Measurements from ENCODE around the gene IGSF9. TPM values are rescaled to one million over a fixed set of nuclear protein-coding genes. Genes with fewer than 3 reads are reported as not detected.

Gene IGSF9
- total RNA-seq, 2 donors from 2014 or later = 7.5 to 9.2 TPM

GRCh38 chr1:159916242-159917051 lies 29.0 kb downstream of the IGSF9 start:
- TF ChIP-seq CTCF (conservative IDR thresholded peaks at IDR 0.05) = no peak
- H3K36me3 Mint-ChIP-seq (ENCODE audit: low read depth) = peaks cover 33% of the 10 kb centered on the region
- DNase-seq = peak; percentile 90
- Histone ChIP-seq H3K4me3 (ENCODE audit: low read length) (peak overlapping the region; percentile 32), H3K4me1 (ENCODE audit: control insufficient read depth, insufficient read depth, low read length) (peaks cover 28% of the 10 kb centered on the region), H3K27ac (ENCODE audit: low read depth, low read length) (peak overlapping the region; percentile 27), H3K27me3 (ENCODE audit: control insufficient read depth, insufficient read depth, low read length, poor library complexity, severe bottlenecking) (no peaks in the 10 kb centered on the region), H3K9ac (ENCODE audit: extremely low read depth, low read length, poor library complexity, severe bottlenecking) (peak overlapping the region; percentile 55), H3K36me3 (ENCODE audit: control insufficient read depth, insufficient read depth, low read length) (peaks cover 51% of the 10 kb centered on the region), H3K9me3 (ENCODE audit: control insufficient read depth, low read length) (no peaks in the 10 kb centered on the region)
- peak overlapping the region; percentile 15 for H3K4me3 Mint-ChIP-seq
- H3K27me3 Mint-ChIP-seq (ENCODE audit: insufficient read depth) = no peaks in the 10 kb centered on the region
- peak overlapping the region; percentile 98 for H3K27ac Mint-ChIP-seq
- 44 to 76% methylated on average over 5 to 9 of the region's 9 CpGs for WGBS, 2 experiments (ENCODE audit: insufficient coverage in 1 of 2, insufficient read length in 1 of 2)
- H3K9me3 Mint-ChIP-seq = no peaks in the 10 kb centered on the region
- H3K4me1 Mint-ChIP-seq = peaks cover 67% of the 10 kb centered on the region

- peak overlapping the region; percentile 32 for H3K4me3 ChIP-seq (ENCODE audit: low read length)
- H3K9me3 ChIP-seq (ENCODE audit: control insufficient read depth, low read length) = no peaks in the 10 kb centered on the region
- 60 to 70% methylated on average over 2 to 5 of the region's 5 CpGs for WGBS, 2 experiments (ENCODE audit: insufficient coverage in 1 of 2, insufficient read length in 1 of 2)
- TF ChIP-seq CTCF (conservative IDR thresholded peaks at IDR 0.05) = no peak
- DNase-seq = peak; percentile 72
- Mint-ChIP-seq H3K4me1 (peaks cover 69% of the 10 kb centered on the region), H3K27ac (peak overlapping the region; percentile 98), H3K27me3 (ENCODE audit: insufficient read depth) (no peaks in the 10 kb centered on the region), H3K9me3 (no peaks in the 10 kb centered on the region), H3K36me3 (ENCODE audit: low read depth) (peaks cover 32% of the 10 kb centered on the region), H3K4me3 (peak overlapping the region; percentile 15)
- H3K27ac ChIP-seq (ENCODE audit: low read depth, low read length) = no peak overlapping the region
- peaks cover 34% of the 10 kb centered on the region for H3K4me1 ChIP-seq (ENCODE audit: control insufficient read depth, insufficient read depth, low read length)
- peaks cover 45% of the 10 kb centered on the region for H3K36me3 ChIP-seq (ENCODE audit: control insufficient read depth, insufficient read depth, low read length)
- no peaks in the 10 kb centered on the region for H3K27me3 ChIP-seq (ENCODE audit: control insufficient read depth, insufficient read depth, low read length, poor library complexity, severe bottlenecking)
- H3K9ac ChIP-seq (ENCODE audit: extremely low read depth, low read length, poor library complexity, severe bottlenecking) = peak overlapping the region; percentile 55
Measured at GRCh38 chr1:159915571-159916241, 29.7 kb downstream of the IGSF9 start.

GRCh38 chr1:159914252-159915018 lies 31.0 kb downstream of the IGSF9 start:
- Mint-ChIP-seq H3K36me3 (ENCODE audit: low read depth) (peaks cover 19% of the 10 kb centered on the region), H3K9me3 (no peaks in the 10 kb centered on the region), H3K27ac (peak overlapping the region; percentile 54), H3K4me1 (peaks cover 79% of the 10 kb centered on the region), H3K4me3 (no peak overlapping the region), H3K27me3 (ENCODE audit: insufficient read depth) (no peaks in the 10 kb centered on the region)
- 81 to 94% methylated on average over 9 to 10 of the region's 10 CpGs for WGBS, 2 experiments (ENCODE audit: insufficient coverage in 1 of 2, insufficient read length in 1 of 2)
- DNase-seq = peak; percentile 67
- Histone ChIP-seq H3K36me3 (ENCODE audit: control insufficient read depth, insufficient read depth, low read length) (peaks cover 32% of the 10 kb centered on the region), H3K27ac (ENCODE audit: low read depth, low read length) (no peak overlapping the region), H3K9me3 (ENCODE audit: control insufficient read depth, low read length) (no peaks in the 10 kb centered on the region), H3K4me1 (ENCODE audit: control insufficient read depth, insufficient read depth, low read length) (peaks cover 47% of the 10 kb centered on the region), H3K4me3 (ENCODE audit: low read length) (no peak overlapping the region), H3K9ac (ENCODE audit: extremely low read depth, low read length, poor library complexity, severe bottlenecking) (no peak overlapping the region), H3K27me3 (ENCODE audit: control insufficient read depth, insufficient read depth, low read length, poor library complexity, severe bottlenecking) (no peaks in the 10 kb centered on the region)
- TF ChIP-seq CTCF (conservative IDR thresholded peaks at IDR 0.05) = no peak
